GM12801 (cell line): ENCODE measurements around the gene ZC3H13.

Experiments used
- TF ChIP-seq, protein P1 (sequence below): IDR thresholded peaks from one replicate; pipeline ENCODE4 v1.5.1; 2011; ENCODE audit warnings: control low read depth; ENCODE audit not compliant: insufficient read length; ENCODE audit errors: extremely low read depth

The ZC3H13 gene

DNA sequence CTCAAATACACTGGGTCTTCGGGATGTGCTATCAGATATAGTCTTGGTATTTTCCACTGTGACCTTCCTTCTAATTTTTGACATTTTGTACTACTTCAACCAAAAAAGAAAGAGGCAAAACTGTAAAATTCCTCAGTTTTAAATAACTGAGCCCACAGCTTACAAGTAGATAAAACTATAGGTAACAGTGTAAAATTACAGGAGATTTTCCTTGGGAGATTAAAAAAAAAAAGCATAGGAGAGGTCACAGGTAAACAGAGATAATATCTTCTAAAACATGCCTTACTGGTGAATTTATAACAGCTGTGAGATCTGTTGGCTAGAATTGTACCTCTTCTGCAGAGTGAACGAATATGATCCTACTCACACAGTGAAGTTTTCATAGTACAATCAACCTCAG is 7.1 kb downstream of the ZC3H13 start:
- TF ChIP-seq, protein P1, sequence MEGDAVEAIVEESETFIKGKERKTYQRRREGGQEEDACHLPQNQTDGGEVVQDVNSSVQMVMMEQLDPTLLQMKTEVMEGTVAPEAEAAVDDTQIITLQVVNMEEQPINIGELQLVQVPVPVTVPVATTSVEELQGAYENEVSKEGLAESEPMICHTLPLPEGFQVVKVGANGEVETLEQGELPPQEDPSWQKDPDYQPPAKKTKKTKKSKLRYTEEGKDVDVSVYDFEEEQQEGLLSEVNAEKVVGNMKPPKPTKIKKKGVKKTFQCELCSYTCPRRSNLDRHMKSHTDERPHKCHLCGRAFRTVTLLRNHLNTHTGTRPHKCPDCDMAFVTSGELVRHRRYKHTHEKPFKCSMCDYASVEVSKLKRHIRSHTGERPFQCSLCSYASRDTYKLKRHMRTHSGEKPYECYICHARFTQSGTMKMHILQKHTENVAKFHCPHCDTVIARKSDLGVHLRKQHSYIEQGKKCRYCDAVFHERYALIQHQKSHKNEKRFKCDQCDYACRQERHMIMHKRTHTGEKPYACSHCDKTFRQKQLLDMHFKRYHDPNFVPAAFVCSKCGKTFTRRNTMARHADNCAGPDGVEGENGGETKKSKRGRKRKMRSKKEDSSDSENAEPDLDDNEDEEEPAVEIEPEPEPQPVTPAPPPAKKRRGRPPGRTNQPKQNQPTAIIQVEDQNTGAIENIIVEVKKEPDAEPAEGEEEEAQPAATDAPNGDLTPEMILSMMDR = no peak

DNA sequence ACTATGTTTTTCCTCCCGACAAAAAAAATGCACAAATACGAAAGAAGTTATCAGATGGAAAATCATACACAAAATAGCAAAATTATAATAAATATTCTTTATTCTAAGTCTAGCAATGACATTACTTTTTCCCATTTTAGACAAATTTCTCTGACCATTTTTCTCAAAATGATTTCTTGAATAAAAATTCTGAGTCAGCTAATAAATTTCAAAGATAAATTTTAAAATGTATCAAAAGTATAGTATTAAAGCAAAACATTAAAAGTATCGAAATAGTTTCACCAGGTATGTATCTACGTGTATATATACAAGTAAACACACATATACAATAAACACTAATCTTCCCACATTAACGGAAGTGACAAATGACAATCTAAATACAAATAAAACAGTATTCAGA is 8.9 kb downstream of the ZC3H13 start:
- TF ChIP-seq, protein P1 = no peak

- TF ChIP-seq, protein P1 = no peak
These were observed 11.1 kb downstream of the ZC3H13 start for GRCh38 chr13:46041419-46041839.

GRCh38 chr13:46040763-46041162 is 11.8 kb downstream of the ZC3H13 start:
- TF ChIP-seq, protein P1 = no peak

GRCh38 chr13:46039411-46040182 is 12.9 kb downstream of the ZC3H13 start:
- TF ChIP-seq, protein P1 = no peak

DNA sequence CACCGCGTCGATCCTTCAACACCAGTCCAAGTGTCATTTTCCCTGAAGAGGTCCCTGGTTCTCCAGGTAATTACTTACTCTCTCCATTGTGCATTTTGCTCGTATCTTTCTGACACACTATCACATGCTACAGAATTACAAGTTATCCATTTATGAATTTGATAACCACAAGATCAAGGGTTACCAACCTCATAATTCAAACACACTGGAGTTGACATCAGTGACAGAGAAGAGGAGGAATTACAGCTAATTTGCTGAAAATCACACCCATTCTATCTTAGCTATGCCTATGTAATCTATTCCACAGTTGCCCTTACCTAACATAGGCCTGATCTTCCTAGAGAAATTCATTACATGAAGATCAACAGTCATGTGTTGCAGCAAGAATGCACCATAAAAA is 14.2 kb downstream of the ZC3H13 start:
- TF ChIP-seq, protein P1 = no peak

DNA sequence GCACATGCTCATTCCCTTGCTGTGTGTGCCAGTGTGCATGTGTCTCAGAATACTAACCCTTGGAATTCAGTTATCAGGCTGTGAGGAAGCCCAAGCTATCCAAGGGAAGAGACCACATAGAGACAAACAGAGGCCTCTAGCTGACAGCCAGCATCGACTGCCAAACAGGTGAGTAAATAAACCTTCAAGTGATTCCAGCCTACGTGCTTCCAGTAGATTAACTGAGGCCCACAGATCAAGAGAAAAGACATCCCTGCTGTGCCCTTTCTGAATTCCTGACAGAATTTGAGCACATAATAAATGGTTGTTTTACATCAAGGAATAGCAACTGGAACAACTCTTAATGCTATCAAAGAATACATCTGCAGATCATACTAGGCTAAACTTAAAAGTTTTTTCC is 17.5 kb downstream of the ZC3H13 start:
- TF ChIP-seq, protein P1 = no peak
